ENCODE measurements around the gene MOSMO.

Gene MOSMO

DNA sequence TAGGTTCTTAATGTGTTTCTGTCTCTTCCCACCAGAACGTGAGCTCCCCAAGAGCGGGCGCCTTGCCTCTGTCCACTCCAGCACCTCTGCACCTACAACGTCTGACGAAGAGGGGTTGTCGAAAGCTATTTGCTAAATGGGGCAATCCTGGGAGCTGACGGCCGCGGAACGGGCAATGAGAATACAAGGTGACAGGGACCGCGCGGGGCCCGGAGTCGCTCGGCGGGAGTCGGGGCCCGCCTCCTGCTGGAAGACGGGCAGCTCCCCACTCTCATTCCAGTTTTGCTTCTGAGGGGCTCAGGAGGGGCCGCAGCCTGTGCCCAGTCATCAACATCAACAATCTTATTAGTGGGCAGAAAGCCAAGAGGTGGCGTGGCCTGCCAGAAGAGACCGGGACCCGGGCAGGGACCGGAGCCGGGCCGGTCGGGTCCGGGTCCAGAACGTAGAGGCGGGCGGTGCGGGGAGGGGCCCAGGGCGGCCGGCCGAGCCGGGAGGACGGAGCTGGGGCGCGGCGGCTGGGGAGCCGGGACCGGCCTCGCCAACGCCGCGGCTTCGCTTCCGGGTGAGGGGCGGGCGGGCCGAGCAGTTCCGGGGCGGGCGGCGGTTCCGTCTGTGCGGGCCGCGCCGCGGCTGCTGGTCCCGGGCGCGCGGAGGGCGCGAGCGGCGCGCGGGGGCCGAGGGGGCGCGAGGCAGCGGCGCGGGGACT, at the start of gene MOSMO:
TSS of gene MOSMO (plus strand) at position 603 of the 706 bp plus-strand sequence. CDS start 191 bp downstream, outside the sequence.
- H3K4me1 ChIP-seq (ENCODE audit: insufficient read depth, insufficient read length), result peaks cover 4% of the 10 kb centered on the region
- no peaks in the 10 kb centered on the region for H3K9me3 ChIP-seq (ENCODE audit: insufficient read depth, low read length)
- no peaks in the 10 kb centered on the region for H3K36me3 ChIP-seq (ENCODE audit: insufficient read depth, insufficient read length, low read length)
- H3K9ac ChIP-seq (ENCODE audit: insufficient read length, low read depth), result peak within 1 kb of the TSS; percentile 88
- peaks cover 29% of the 10 kb centered on the region for H3K27me3 ChIP-seq (ENCODE audit: insufficient read depth, insufficient read length)
- TF ChIP-seq YY1 (IDR thresholded peaks at IDR 0.05; ENCODE audit: insufficient read depth, insufficient read length), result no peak
- no peak for TF ChIP-seq SUZ12 (IDR thresholded peaks at IDR 0.05; ENCODE audit: extremely low read depth, insufficient read depth, insufficient read length)
- no peak for TF ChIP-seq ZNF274 (IDR thresholded peaks at IDR 0.05; ENCODE audit: low read depth, low read length)
- H3K4me3 ChIP-seq (ENCODE audit: insufficient read length, low read depth), result peak within 1 kb of the TSS; percentile 81
- peak; percentile 25 for DNase-seq (ENCODE audit: low read depth, low spot score)

GRCh38 chr16:21959050-21959449, 48.9 kb upstream of the MOSMO start:
- no peaks in the 10 kb centered on the region for H3K4me1 ChIP-seq (ENCODE audit: insufficient read depth, insufficient read length)
- no peaks in the 10 kb centered on the region for H3K27me3 ChIP-seq (ENCODE audit: insufficient read depth, insufficient read length)
- H3K4me3 ChIP-seq (ENCODE audit: insufficient read length, low read depth), result no peak overlapping the region
- H3K36me3 ChIP-seq (ENCODE audit: insufficient read depth, insufficient read length, low read length), result peaks cover 86% of the 10 kb centered on the region
- no peak for DNase-seq (ENCODE audit: low read depth, low spot score)
- no peak for TF ChIP-seq SUZ12 (IDR thresholded peaks at IDR 0.05; ENCODE audit: extremely low read depth, insufficient read depth, insufficient read length)
- no peak overlapping the region for H3K9ac ChIP-seq (ENCODE audit: insufficient read length, low read depth)
- no peaks in the 10 kb centered on the region for H3K9me3 ChIP-seq (ENCODE audit: insufficient read depth, low read length)

DNA sequence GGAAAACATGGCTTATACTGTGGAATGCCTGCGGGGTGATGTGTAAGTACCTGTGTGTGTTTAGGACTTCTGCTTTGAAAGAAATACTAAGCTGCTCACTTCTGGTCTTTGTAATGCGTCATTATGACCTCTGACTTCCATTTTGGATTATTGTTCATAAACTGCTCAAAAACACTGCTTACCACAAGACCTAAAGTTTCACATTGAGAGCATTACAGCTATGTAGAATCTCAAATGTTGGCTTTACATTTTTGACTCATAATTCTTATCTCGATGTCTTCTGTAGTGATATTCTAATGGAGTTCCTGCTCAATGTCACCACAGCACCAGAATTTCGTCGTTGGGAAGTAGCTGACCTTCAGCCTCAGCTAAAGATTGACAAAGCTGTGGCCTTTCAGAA, 45.4 kb upstream of the MOSMO start:
- TF ChIP-seq YY1 (IDR thresholded peaks at IDR 0.05; ENCODE audit: insufficient read depth, insufficient read length) (no peak), SUZ12 (IDR thresholded peaks at IDR 0.05; ENCODE audit: extremely low read depth, insufficient read depth, insufficient read length) (no peak), ZNF274 (IDR thresholded peaks at IDR 0.05; ENCODE audit: low read depth, low read length) (no peak)
- Histone ChIP-seq H3K4me1 (ENCODE audit: insufficient read depth, insufficient read length) (no peaks in the 10 kb centered on the region), H3K9ac (ENCODE audit: insufficient read length, low read depth) (no peak overlapping the region), H3K36me3 (ENCODE audit: insufficient read depth, insufficient read length, low read length) (peaks cover 93% of the 10 kb centered on the region), H3K27me3 (ENCODE audit: insufficient read depth, insufficient read length) (no peaks in the 10 kb centered on the region), H3K9me3 (ENCODE audit: insufficient read depth, low read length) (no peaks in the 10 kb centered on the region), H3K4me3 (ENCODE audit: insufficient read length, low read depth) (no peak overlapping the region)
- DNase-seq (ENCODE audit: low read depth, low spot score), result no peak

DNA sequence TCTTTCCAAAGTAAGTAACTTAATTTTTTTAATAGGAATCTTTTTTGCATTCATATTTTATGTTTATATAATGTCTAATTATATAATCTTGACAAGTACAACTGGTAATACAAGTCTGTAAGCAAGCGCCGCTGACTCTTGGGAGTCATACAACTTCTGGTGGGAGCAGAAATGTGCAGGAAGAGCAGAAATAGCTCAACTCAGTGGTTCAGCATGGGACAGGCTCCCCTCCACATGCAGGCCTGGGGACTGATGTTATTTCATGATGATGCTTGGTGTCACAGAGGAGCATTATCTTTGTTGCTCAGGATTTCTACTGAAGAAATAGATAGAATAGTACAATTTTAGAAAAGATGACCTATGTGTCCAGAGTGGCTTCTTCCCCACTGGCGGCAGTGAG, 44.0 kb upstream of the MOSMO start:
- no peak for DNase-seq (ENCODE audit: low read depth, low spot score)
- TF ChIP-seq YY1 (IDR thresholded peaks at IDR 0.05; ENCODE audit: insufficient read depth, insufficient read length), result no peak
- TF ChIP-seq ZNF274 (IDR thresholded peaks at IDR 0.05; ENCODE audit: low read depth, low read length), result no peak
- TF ChIP-seq SUZ12 (IDR thresholded peaks at IDR 0.05; ENCODE audit: extremely low read depth, insufficient read depth, insufficient read length), result no peak
- Histone ChIP-seq H3K4me3 (ENCODE audit: insufficient read length, low read depth) (no peak overlapping the region), H3K9ac (ENCODE audit: insufficient read length, low read depth) (no peak overlapping the region), H3K27me3 (ENCODE audit: insufficient read depth, insufficient read length) (no peaks in the 10 kb centered on the region), H3K36me3 (ENCODE audit: insufficient read depth, insufficient read length, low read length) (peaks cover 94% of the 10 kb centered on the region), H3K4me1 (ENCODE audit: insufficient read depth, insufficient read length) (no peaks in the 10 kb centered on the region), H3K9me3 (ENCODE audit: insufficient read depth, low read length) (no peaks in the 10 kb centered on the region)

DNA sequence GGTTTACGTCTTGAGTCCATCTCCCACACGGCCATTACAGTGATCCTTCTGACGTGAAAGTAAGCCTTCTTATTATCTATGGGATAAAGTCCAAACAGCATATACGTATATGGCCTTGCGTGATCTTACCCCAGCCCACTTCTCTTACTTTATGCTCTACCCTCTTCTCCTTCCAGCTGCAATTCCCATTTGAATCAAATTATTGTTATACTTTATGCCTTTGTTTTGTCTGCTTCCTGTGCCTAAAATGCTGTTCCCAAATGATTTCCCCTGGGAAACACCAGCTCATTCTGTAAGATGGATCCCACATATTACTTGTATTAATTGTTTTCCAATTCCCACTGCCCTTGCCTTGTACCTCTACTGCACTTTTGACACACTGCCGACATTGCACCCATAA, 43.6 kb upstream of the MOSMO start:
- Histone ChIP-seq H3K36me3 (ENCODE audit: insufficient read depth, insufficient read length, low read length) (peaks cover 94% of the 10 kb centered on the region), H3K9me3 (ENCODE audit: insufficient read depth, low read length) (no peaks in the 10 kb centered on the region)

DNA sequence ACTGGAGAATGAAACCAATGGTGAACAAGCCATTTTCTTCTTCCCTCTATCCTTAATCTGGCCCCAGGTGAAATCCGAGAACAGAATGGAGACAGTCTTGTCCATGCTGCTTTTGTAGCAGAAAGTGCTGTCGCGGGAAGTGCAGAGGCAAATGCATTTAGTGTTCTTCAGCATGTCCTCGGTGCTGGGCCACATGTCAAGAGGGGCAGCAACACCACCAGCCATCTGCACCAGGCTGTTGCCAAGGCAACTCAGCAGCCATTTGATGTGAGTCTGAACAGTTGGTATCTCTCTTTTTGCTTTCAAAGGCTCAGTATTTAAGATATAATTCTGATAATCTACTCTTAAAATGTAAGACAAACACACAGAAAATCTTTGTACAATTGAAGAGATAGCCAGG, 36.1 kb upstream of the MOSMO start:
- peaks cover 92% of the 10 kb centered on the region for H3K36me3 ChIP-seq (ENCODE audit: insufficient read depth, insufficient read length, low read length)
- TF ChIP-seq YY1 (IDR thresholded peaks at IDR 0.05; ENCODE audit: insufficient read depth, insufficient read length) (no peak), ZNF274 (IDR thresholded peaks at IDR 0.05; ENCODE audit: low read depth, low read length) (no peak), SUZ12 (IDR thresholded peaks at IDR 0.05; ENCODE audit: extremely low read depth, insufficient read depth, insufficient read length) (no peak)
- no peak for DNase-seq (ENCODE audit: low read depth, low spot score)

More for the DNA sequence above, 43.6 kb upstream of the MOSMO start:
- no peak for DNase-seq (ENCODE audit: low read depth, low spot score)
- TF ChIP-seq SUZ12 (IDR thresholded peaks at IDR 0.05; ENCODE audit: extremely low read depth, insufficient read depth, insufficient read length) (no peak), ZNF274 (IDR thresholded peaks at IDR 0.05; ENCODE audit: low read depth, low read length) (no peak), YY1 (IDR thresholded peaks at IDR 0.05; ENCODE audit: insufficient read depth, insufficient read length) (no peak)
- Histone ChIP-seq H3K4me1 (ENCODE audit: insufficient read depth, insufficient read length) (no peaks in the 10 kb centered on the region), H3K27me3 (ENCODE audit: insufficient read depth, insufficient read length) (no peaks in the 10 kb centered on the region), H3K4me3 (ENCODE audit: insufficient read length, low read depth) (no peak overlapping the region), H3K9ac (ENCODE audit: insufficient read length, low read depth) (no peak overlapping the region)

GRCh38 chr16:21973945-21974344, 34.0 kb upstream of the MOSMO start:
- Histone ChIP-seq H3K4me1 (ENCODE audit: insufficient read depth, insufficient read length) (no peaks in the 10 kb centered on the region), H3K9me3 (ENCODE audit: insufficient read depth, low read length) (no peaks in the 10 kb centered on the region), H3K9ac (ENCODE audit: insufficient read length, low read depth) (no peak overlapping the region), H3K27me3 (ENCODE audit: insufficient read depth, insufficient read length) (no peaks in the 10 kb centered on the region), H3K4me3 (ENCODE audit: insufficient read length, low read depth) (no peak overlapping the region), H3K36me3 (ENCODE audit: insufficient read depth, insufficient read length, low read length) (peaks cover 92% of the 10 kb centered on the region)
- TF ChIP-seq SUZ12 (IDR thresholded peaks at IDR 0.05; ENCODE audit: extremely low read depth, insufficient read depth, insufficient read length) (no peak), ZNF274 (IDR thresholded peaks at IDR 0.05; ENCODE audit: low read depth, low read length) (no peak), YY1 (IDR thresholded peaks at IDR 0.05; ENCODE audit: insufficient read depth, insufficient read length) (no peak)
- no peak for DNase-seq (ENCODE audit: low read depth, low spot score)

More for the DNA sequence above, 36.1 kb upstream of the MOSMO start:
- no peak overlapping the region for H3K9ac ChIP-seq (ENCODE audit: insufficient read length, low read depth)
- H3K4me3 ChIP-seq (ENCODE audit: insufficient read length, low read depth), result no peak overlapping the region
- H3K4me1 ChIP-seq (ENCODE audit: insufficient read depth, insufficient read length), result no peaks in the 10 kb centered on the region
- no peaks in the 10 kb centered on the region for H3K9me3 ChIP-seq (ENCODE audit: insufficient read depth, low read length)
- H3K27me3 ChIP-seq (ENCODE audit: insufficient read depth, insufficient read length), result no peaks in the 10 kb centered on the region
